Sigmoid colon (tissue), 3 donors: ENCODE measurements around the gene RAPGEF5.

Experiments
- POLR2A ChIP-seq, 2 donors: fragments of 450-650 bp; IDR thresholded peaks; one replicate each; pipeline ENCODE4 v1.6.1; 2016; ENCODE audit warnings: antibody characterized with exemption in 2 of 2, mild to moderate bottlenecking in 2 of 2, moderate library complexity in 2 of 2
- TF ChIP-seq, protein P1 (sequence below), 4 experiments: fragments of 450-650 bp in 3 of 4; fragments of 200-600 bp in 1 of 4; IDR thresholded peaks; one replicate each; pipeline ENCODE4 v1.5.1; 2016 to 2019; ENCODE audit warnings: antibody characterized with exemption in 4 of 4, mild to moderate bottlenecking in 3 of 4, moderate library complexity in 2 of 4

DNA sequence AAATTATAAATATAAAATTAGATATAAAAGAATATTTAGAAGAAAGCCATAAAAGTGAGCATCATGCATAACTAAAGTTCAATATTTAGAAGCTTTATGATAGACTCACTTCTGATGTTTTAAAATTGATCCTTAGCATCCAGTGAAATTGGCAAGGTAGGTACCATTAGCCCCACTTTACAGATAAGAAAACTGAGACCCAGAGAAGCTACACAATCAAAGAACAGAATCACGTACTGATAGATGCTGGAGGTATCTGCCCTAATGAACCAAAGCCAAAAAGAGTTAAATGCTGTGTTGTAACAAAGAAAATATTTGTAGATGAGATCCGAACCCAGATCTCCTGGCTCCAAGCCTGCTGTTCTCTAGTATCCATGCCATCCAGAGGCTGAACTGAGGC lies 42.6 kb upstream of the RAPGEF5 start:
- TF ChIP-seq, protein P1, sequence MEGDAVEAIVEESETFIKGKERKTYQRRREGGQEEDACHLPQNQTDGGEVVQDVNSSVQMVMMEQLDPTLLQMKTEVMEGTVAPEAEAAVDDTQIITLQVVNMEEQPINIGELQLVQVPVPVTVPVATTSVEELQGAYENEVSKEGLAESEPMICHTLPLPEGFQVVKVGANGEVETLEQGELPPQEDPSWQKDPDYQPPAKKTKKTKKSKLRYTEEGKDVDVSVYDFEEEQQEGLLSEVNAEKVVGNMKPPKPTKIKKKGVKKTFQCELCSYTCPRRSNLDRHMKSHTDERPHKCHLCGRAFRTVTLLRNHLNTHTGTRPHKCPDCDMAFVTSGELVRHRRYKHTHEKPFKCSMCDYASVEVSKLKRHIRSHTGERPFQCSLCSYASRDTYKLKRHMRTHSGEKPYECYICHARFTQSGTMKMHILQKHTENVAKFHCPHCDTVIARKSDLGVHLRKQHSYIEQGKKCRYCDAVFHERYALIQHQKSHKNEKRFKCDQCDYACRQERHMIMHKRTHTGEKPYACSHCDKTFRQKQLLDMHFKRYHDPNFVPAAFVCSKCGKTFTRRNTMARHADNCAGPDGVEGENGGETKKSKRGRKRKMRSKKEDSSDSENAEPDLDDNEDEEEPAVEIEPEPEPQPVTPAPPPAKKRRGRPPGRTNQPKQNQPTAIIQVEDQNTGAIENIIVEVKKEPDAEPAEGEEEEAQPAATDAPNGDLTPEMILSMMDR (IDR thresholded peaks at IDR 0.05), result no peak
- TF ChIP-seq POLR2A (IDR thresholded peaks at IDR 0.05), result no peak
